ENCODE measurements around the gene COA8.
A peak's percentile ranks its signal among the peaks of the same experiment; 100 is the strongest.

The COA8 gene

GRCh38 chr14:103630364-103631108 lies 67.8 kb downstream of the COA8 start:
- peak overlapping the region; percentile 92 for H3K4me3 ChIP-seq (ENCODE audit: low read depth, low read length)
- TF ChIP-seq, protein P1, sequence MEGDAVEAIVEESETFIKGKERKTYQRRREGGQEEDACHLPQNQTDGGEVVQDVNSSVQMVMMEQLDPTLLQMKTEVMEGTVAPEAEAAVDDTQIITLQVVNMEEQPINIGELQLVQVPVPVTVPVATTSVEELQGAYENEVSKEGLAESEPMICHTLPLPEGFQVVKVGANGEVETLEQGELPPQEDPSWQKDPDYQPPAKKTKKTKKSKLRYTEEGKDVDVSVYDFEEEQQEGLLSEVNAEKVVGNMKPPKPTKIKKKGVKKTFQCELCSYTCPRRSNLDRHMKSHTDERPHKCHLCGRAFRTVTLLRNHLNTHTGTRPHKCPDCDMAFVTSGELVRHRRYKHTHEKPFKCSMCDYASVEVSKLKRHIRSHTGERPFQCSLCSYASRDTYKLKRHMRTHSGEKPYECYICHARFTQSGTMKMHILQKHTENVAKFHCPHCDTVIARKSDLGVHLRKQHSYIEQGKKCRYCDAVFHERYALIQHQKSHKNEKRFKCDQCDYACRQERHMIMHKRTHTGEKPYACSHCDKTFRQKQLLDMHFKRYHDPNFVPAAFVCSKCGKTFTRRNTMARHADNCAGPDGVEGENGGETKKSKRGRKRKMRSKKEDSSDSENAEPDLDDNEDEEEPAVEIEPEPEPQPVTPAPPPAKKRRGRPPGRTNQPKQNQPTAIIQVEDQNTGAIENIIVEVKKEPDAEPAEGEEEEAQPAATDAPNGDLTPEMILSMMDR (IDR thresholded peaks at IDR 0.05; ENCODE audit: low read depth, low read length), result no peak

GRCh38 chr14:103633391-103633790 lies 70.6 kb downstream of the COA8 start:
- TF ChIP-seq, protein P1 (IDR thresholded peaks at IDR 0.05; ENCODE audit: low read depth, low read length), result no peak
- no peak overlapping the region for H3K4me3 ChIP-seq (ENCODE audit: low read depth, low read length)

DNA sequence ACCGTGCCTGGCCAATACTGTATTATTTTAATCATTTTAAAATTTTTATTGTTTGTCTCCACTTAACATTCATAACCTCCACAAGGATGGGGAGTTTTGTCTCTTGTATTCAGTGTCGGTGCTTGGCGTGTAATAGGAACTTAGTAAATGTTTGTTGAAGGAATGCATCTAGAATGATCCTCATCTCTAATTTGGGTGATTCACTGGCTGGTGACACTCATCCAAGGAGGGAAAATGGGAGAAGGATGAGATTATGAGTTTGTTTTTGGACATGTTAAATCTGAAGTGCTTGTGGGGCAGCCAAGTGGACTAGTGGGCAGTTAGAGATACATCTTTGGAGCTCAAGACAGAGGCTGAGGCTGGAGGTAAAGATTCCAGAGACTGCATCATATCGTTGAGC lies 71.4 kb downstream of the COA8 start:
- no peak overlapping the region for H3K4me3 ChIP-seq (ENCODE audit: low read depth, low read length)
- TF ChIP-seq, protein P1 (IDR thresholded peaks at IDR 0.05; ENCODE audit: low read depth, low read length), result no peak

- TF ChIP-seq, protein P1 (IDR thresholded peaks at IDR 0.05; ENCODE audit: low read depth, low read length), result no peak
- no peak overlapping the region for H3K4me3 ChIP-seq (ENCODE audit: low read depth, low read length)
Observed at GRCh38 chr14:103638594-103638993, 75.8 kb downstream of the COA8 start.
